GM12878 (cell line): Measurements from ENCODE around the gene ORC4. TPM values are rescaled to one million over a fixed set of nuclear protein-coding genes. Genes with fewer than 3 reads are reported as not detected.

Experiments
- ATAC-seq: fragments of 200-7000 bp; cut with Tn5 transposase; 3 replicates; pipeline ENCODE4 v1.9.1; 2020; ENCODE audit warnings: mild to moderate bottlenecking, moderate library complexity
- BruUV-seq: library from RNA; stranded (reverse); fragments of 400-500 nt; replicated peaks from 2 replicates; lab custom pipeline; 2021; lab: Mats Ljungman, UMichigan
- CTCF ChIA-PET: fragments of 300-600 bp; sonication (Branson Sonifier 250); formaldehyde crosslinking; extraction: SDS; loops from one replicate; lab custom pipeline; 2021; ENCODE audit warnings: inconsistent platforms; lab: Yijun Ruan, JAX
- POLR2A ChIA-PET: fragments of 350-600 bp; formaldehyde crosslinking; extraction: SDS; loops from one replicate; lab custom pipeline; 2021; ENCODE audit warnings: inconsistent platforms; lab: Charles Lee
- RAD21 ChIA-PET: fragments of 300-600 bp; sonication (Branson Sonifier 250); formaldehyde crosslinking; loops from one replicate; lab custom pipeline; 2023; ENCODE audit warnings: antibody characterized with exemption; ENCODE audit not compliant: unreplicated experiment; lab: Charles Lee
- SMC1A ChIA-PET: fragments of 300-600 bp; sonication (Branson Sonifier 250); formaldehyde crosslinking; loops from one replicate; lab custom pipeline; 2023; ENCODE audit not compliant: unreplicated experiment, uncharacterized antibody; lab: Charles Lee
- DNase-seq: peaks from one replicate; pipeline ENCODE4 v3.0.0-alpha.2; 2011; ENCODE audit warnings: low read depth, low spot score
- FAIRE-seq: peaks from 3 replicates; lab custom pipeline; 2011; peaks lifted over from hg19 to GRCh38; lab: Jason Lieb, UNC
- H2AFZ ChIP-seq: 2 replicates; pipeline ENCODE4 v1.6.0; 2011; ENCODE audit warnings: low read depth, low read length, control low read depth; ENCODE audit not compliant: control insufficient read depth
- H3K27ac ChIP-seq: 2 replicates; pipeline ENCODE4 v1.5.1; 2011; ENCODE audit warnings: control low read depth; ENCODE audit not compliant: control insufficient read depth, insufficient read depth
- H3K27me3 ChIP-seq, 2 experiments: replicated peaks in 1 of 2; 2 replicates each; pipeline versions ENCODE4 v1.6.0 to v1.6.1; 2011; ENCODE audit warnings: low read length in 1 of 2; ENCODE audit not compliant: control insufficient read depth in 2 of 2, insufficient read depth in 2 of 2
- H3K36me3 ChIP-seq, 2 experiments: 2 replicates each; pipeline ENCODE4 v1.5.1; 2011; ENCODE audit warnings: low read length in 1 of 2; ENCODE audit not compliant: control insufficient read depth in 2 of 2, insufficient read depth in 2 of 2
- H3K4me1 ChIP-seq: 2 replicates; pipeline ENCODE4 v1.6.1; 2011; ENCODE audit warnings: mild to moderate bottlenecking, low read length, moderate library complexity, mixed read lengths; ENCODE audit not compliant: control insufficient read depth, insufficient read depth
- H3K4me2 ChIP-seq: 2 replicates; pipeline ENCODE4 v1.6.0; 2011; ENCODE audit warnings: control low read depth; ENCODE audit not compliant: control insufficient read depth, insufficient read depth
- H3K4me3 ChIP-seq: fragments of 200-600 bp; sonication (generic); 2 replicates; pipeline ENCODE4 v1.5.1; 2016
- H3K79me2 ChIP-seq: 2 replicates; pipeline ENCODE4 v1.6.0; 2011; ENCODE audit warnings: low read length; ENCODE audit not compliant: control insufficient read depth, insufficient read depth
- H3K9ac ChIP-seq: 2 replicates; pipeline ENCODE4 v1.8.0; 2011; ENCODE audit warnings: low read length, control low read depth, mixed read lengths; ENCODE audit not compliant: control insufficient read depth, insufficient read depth
- H3K9me3 ChIP-seq: replicated peaks from 3 replicates; pipeline ENCODE4 v1.5.1; 2011; ENCODE audit warnings: mild to moderate bottlenecking, low read length; ENCODE audit not compliant: control insufficient read depth, insufficient read depth
- H4K20me1 ChIP-seq: 2 replicates; pipeline ENCODE4 v1.6.0; 2011; ENCODE audit not compliant: control insufficient read depth, insufficient read depth
- CHD4 ChIP-seq: fragments of 200-600 bp; sonication (generic); IDR thresholded peaks from 2 replicates; pipeline ENCODE4 v1.6.1; 2016; ENCODE audit warnings: mild to moderate bottlenecking
- E4F1 ChIP-seq: fragments of 450-650 bp; IDR thresholded peaks from 2 replicates; pipeline ENCODE4 v1.6.1; 2018; ENCODE audit warnings: borderline replicate concordance, mild to moderate bottlenecking; ENCODE audit not compliant: partially characterized antibody
- EP300 ChIP-seq, 2 experiments: fragments of 150-350 bp in 1 of 2; IDR thresholded peaks; 2 replicates each; pipeline ENCODE4 v1.6.1; 2011 to 2012; ENCODE audit warnings: low read depth in 2 of 2, low read length in 2 of 2, borderline replicate concordance in 1 of 2, improper control_type of control experiment in 1 of 2, inconsistent platforms in 1 of 2; ENCODE audit not compliant: control insufficient read depth in 1 of 2
- KAT2A ChIP-seq: conservative IDR thresholded peaks from 2 replicates; pipeline ENCODE4 v1.6.1; 2011; ENCODE audit warnings: low read depth, low read length; ENCODE audit not compliant: control insufficient read depth
- LARP7 ChIP-seq: fragments of 450-650 bp; IDR thresholded peaks from 2 replicates; pipeline ENCODE4 v1.6.1; 2017; ENCODE audit warnings: mild to moderate bottlenecking
- PML ChIP-seq: IDR thresholded peaks from 2 replicates; pipeline ENCODE4 v1.6.1; 2012; ENCODE audit warnings: low read length, inconsistent platforms
- PRDM15 ChIP-seq: fragments of 450-650 bp; formaldehyde crosslinking; IDR thresholded peaks from 2 replicates; pipeline ENCODE4 v1.4.0; 2020; ENCODE audit warnings: mild to moderate bottlenecking, moderate library complexity
- RAD21 ChIP-seq: IDR thresholded peaks from 2 replicates; pipeline ENCODE4 v1.6.1; 2011; ENCODE audit warnings: mild to moderate bottlenecking, low read depth, low read length, moderate library complexity; ENCODE audit not compliant: insufficient read depth
- SREBF2 ChIP-seq: IDR thresholded peaks from 2 replicates; pipeline ENCODE4 v1.6.1; 2012; ENCODE audit warnings: mild to moderate bottlenecking, low read length
- SUPT20H ChIP-seq: IDR thresholded peaks from 2 replicates; pipeline ENCODE4 v1.6.1; 2011; ENCODE audit warnings: low read depth, mild to moderate bottlenecking, low read length, moderate library complexity, borderline replicate concordance; ENCODE audit not compliant: control insufficient read depth
- TARDBP ChIP-seq: IDR thresholded peaks from 2 replicates; pipeline ENCODE4 v1.6.1; 2016; ENCODE audit warnings: borderline replicate concordance
- ZBTB33 ChIP-seq: fragments of 450-650 bp; IDR thresholded peaks from 2 replicates; pipeline ENCODE4 v1.6.1; 2017; ENCODE audit warnings: mild to moderate bottlenecking
- ZNF622 ChIP-seq: fragments of 450-650 bp; IDR thresholded peaks from 2 replicates; pipeline ENCODE4 v1.6.1; 2017; ENCODE audit warnings: mild to moderate bottlenecking, inconsistent platforms
- WGBS: methylation state at CpG from one replicate; pipeline ENCODE4 v1.1.6; 2016; ENCODE audit warnings: low lambda C conversion rate; ENCODE audit not compliant: insufficient replicate concordance, insufficient coverage; ENCODE audit errors: missing lambda C conversion rate; 5-methylcytosine and 5-hydroxymethylcytosine counted together
- in situ Hi-C: fragments of 300-500 bp; cut with MboI; formaldehyde crosslinking; loops from 9 replicates; pipeline ENCODE4 v1.14.3; 2018; ENCODE audit warnings: mixed read lengths
- intact Hi-C: fragments of 100-400 bp; cut with micrococcal nuclease; formaldehyde crosslinking; loops from one replicate; pipeline ENCODE4 v1.14.2; 2022; ENCODE audit not compliant: unreplicated experiment
- polyA plus RNA-seq, 11 experiments: library from polyadenylated mRNA; depleted of rRNA in 4 of 11; unstranded in 6 of 11; stranded (reverse) in 5 of 11; fragments of >200 nt; fragmentation: Nextera tagmentation in 4 of 11; fragmentation: Illumina TruSeq in 1 of 11; extraction: Ambion mirVana in 4 of 11; extraction: Trizol in 1 of 11; gene quantifications; 1 replicate in 1 of 11; 2 replicates in 10 of 11; pipeline versions ENCODE4 v1.2.1 to v1.2.3, GENCODE V29; 2011 to 2016; ENCODE audit warnings: inconsistent platforms in 2 of 11, missing spikeins in 2 of 11, low read depth in 1 of 11
- total RNA-seq, 4 experiments: library from RNA; depleted of rRNA in 3 of 4; stranded (reverse); fragments of >200 nt in 3 of 4; fragmentation: Illumina TruSeq in 1 of 4; extraction: Trizol in 1 of 4; gene quantifications; 2 replicates each; pipeline versions ENCODE4 v1.2.1 to v1.2.3, GENCODE V29; 2013 to 2021
- TF ChIP-seq, protein P1 (sequence below): IDR thresholded peaks from 2 replicates; pipeline ENCODE4 v1.6.1; 2011; ENCODE audit warnings: borderline replicate concordance, low read depth, mild to moderate bottlenecking, moderate library complexity, low read length; ENCODE audit not compliant: insufficient read depth, poor library complexity, severe bottlenecking

The ORC4 gene
- total and polyA plus RNA-seq, 10 of the 15 experiments (the other 5 are each of a cell fraction or from before 2014, with no cell fraction given), result 25.7 to 71.3 (median 52.1) TPM

- intact Hi-C loops, result no loop called here
- CTCF ChIA-PET, result interaction anchor here (1.1 to 1.9 kb wide), 3 partner anchors 13 to 456 kb away, joined by 3 read pairs; no protein-coding TSS in a partner anchor
- TF ChIP-seq RAD21, result no peak
- no peak for TF ChIP-seq SUPT20H
- no peak for TF ChIP-seq PML
- no peak for TF ChIP-seq SREBF2
- TF ChIP-seq EP300 (IDR thresholded peaks at IDR 0.05; ENCODE audit: borderline replicate concordance in 1 of 2, control insufficient read depth in 1 of 2, low read depth in 2 of 2, low read length in 2 of 2), result no peak
- TF ChIP-seq E4F1, result no peak
- no peak for TF ChIP-seq TARDBP
- TF ChIP-seq, protein P1, sequence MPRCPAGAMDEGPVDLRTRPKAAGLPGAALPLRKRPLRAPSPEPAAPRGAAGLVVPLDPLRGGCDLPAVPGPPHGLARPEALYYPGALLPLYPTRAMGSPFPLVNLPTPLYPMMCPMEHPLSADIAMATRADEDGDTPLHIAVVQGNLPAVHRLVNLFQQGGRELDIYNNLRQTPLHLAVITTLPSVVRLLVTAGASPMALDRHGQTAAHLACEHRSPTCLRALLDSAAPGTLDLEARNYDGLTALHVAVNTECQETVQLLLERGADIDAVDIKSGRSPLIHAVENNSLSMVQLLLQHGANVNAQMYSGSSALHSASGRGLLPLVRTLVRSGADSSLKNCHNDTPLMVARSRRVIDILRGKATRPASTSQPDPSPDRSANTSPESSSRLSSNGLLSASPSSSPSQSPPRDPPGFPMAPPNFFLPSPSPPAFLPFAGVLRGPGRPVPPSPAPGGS, result no peak
- TF ChIP-seq ZNF622, result no peak
- TF ChIP-seq KAT2A, result no peak
- no peak for TF ChIP-seq ZBTB33
- TF ChIP-seq PRDM15, result no peak
- TF ChIP-seq LARP7, result no peak
- no peak for TF ChIP-seq CHD4
Measured at GRCh38 chr2:148052687-148053086, 32.1 kb upstream of the ORC4 start.

More at GRCh38 chr2:148052687-148053086, 32.1 kb upstream of the ORC4 start:
- ATAC-seq (no peak), FAIRE-seq (no peak), DNase-seq (no peak)
- Histone ChIP-seq H3K4me3 (no peak overlapping the region), H3K27me3 (no peaks in the 10 kb centered on the region), H3K4me1 (peaks cover 18% of the 10 kb centered on the region), H4K20me1 (no peaks in the 10 kb centered on the region), H3K27ac (no peak overlapping the region), H3K36me3 (no peaks in the 10 kb centered on the region; a peak in 1 of 4 replicates), H3K9me3 (no peaks in the 10 kb centered on the region; the same call in 1 of the 3 replicates), H2AFZ (no peak overlapping the region), H3K4me2 (no peak overlapping the region), H3K9ac (no peak overlapping the region), H3K79me2 (peaks cover 19% of the 10 kb centered on the region)
- BruUV-seq, result no TSS peak
- RAD21 ChIA-PET, result interaction anchor here (0.8 kb wide), 1 partner anchor 456 kb away, joined by 3 read pairs; no protein-coding TSS in a partner anchor
- SMC1A ChIA-PET, result interaction anchor here (1.0 to 5.7 kb wide), 8 partner anchors 9 to 63 kb away, joined by 3 to 126 read pairs (median 6); partner anchors contain the start of genes MBD5 and ORC4
- POLR2A ChIA-PET, result interaction anchor here (0.7 to 4.2 kb wide), 3 partner anchors 21 to 39 kb away, joined by 5 to 33 read pairs (median 7); partner anchors contain the start of genes MBD5 and ORC4
- in situ Hi-C loops, result no loop called here
- 100% methylated on average over 1 of the region's 3 CpGs for WGBS
